ENCODE measurements around the gene ATR.

GRCh38 chr3:142595141-142595540 lies 16.6 kb upstream of the ATR start:
- TF ChIP-seq POLR2AphosphoS5 (IDR thresholded peaks at IDR 0.05; ENCODE audit: borderline replicate concordance, low read depth, low read length) (no peak), EZH2 (IDR thresholded peaks at IDR 0.05) (no peak)

All from SK-N-MC (cell line).